HG03135 (cell line): ENCODE measurements around the gene SSH2.
"Not testable (repeated sequence)": the region's sequence is repeated elsewhere in the genome, so short reads cannot be mapped to it uniquely, and the experiment has no call there.

Experiments used
- ATAC-seq: cut with Tn5 transposase; IDR thresholded peaks from one replicate; pipeline ENCODE4 v1.9.1; 2021; ENCODE audit warnings: mild to moderate bottlenecking, moderate library complexity; ENCODE audit not compliant: unreplicated experiment

Gene SSH2

GRCh38 chr17:29789196-29790170 is 140.5 kb downstream of the SSH2 start:
- ATAC-seq, result no peak

DNA sequence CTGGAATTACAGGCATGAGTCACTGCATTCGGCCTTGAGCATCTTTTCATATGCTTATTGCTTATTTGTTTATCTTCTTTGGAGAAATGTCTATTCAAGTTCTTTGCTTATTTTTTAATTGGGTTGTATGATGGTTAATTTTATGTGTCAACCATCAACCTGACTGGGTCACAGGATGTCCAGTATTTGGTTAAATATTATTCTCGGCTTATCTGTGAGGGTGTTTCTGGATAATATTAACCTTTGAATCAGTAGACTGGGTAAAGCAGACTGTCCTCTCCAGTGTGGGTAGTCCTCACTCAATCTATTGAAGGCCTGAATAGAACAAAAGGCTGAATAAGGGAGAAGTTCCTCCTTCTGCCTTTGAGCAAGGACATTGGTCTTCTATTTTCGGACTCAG is 142.0 kb downstream of the SSH2 start:
- no peak for ATAC-seq

DNA sequence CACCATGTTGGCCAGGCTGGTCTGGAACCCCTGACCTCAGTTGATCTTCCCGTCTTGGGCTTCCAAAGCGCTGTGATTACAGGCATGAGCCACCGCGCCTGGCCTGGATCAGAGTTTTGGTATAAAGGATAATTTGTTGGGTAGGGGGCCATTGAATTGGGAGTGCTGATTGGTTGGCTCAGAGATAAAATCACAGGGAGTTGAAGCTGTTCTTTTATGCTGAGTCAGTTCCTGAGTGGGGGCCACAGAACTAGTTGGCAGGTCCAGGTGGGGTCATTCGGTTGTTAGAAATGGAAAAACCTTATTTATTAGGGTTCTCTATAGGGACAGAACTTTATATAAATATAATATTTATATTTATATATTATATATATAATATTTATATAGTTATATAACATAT is 147.1 kb downstream of the SSH2 start:
- no peak for ATAC-seq

GRCh38 chr17:29779812-29780190 is 150.2 kb downstream of the SSH2 start:
- ATAC-seq, result not testable (repeated sequence)

GRCh38 chr17:29778956-29779811 is 150.8 kb downstream of the SSH2 start:
- ATAC-seq, result no peak

- ATAC-seq, result no peak
These were observed 152.4 kb downstream of the SSH2 start for GRCh38 chr17:29777663-29778062.

DNA sequence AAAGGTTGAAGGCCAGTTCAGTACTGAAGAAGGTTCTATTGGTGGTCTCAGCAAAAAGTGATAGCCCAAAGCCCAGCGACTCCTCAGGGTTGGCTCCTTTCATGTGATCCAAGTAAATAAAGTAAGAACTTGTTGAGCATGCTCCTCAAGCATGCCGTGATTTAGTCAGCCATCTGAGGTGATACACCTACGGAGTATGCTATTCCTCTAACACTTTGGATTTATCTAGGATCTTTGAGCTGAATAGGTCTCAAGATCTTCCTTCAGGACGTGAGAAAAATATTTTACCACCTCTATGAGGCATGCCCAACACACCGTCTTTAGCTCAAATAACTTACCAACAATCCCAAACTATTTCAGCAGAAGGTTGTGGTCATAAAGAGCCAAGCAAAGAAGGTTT is 154.0 kb downstream of the SSH2 start:
- no peak for ATAC-seq

GRCh38 chr17:29772981-29773380 is 157.0 kb downstream of the SSH2 start:
- ATAC-seq, result no peak

DNA sequence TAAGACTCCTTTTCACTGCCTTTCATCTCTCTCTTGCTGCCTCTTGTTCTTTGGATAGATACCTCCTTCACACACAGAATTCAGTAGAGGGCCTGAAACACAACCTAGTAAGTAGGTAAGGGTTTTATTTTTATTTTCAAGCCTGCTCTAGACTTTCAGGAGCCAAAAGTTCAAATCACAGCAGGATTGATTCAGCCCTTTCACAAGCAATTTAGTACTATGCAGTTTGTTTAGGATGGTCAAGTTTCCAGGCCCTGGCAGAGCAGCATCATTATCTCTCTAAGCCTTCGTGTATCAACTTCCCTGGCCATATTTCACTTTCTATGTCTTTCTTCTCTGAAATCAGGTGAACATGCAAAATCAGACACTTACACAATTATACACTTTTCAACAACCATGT is 158.5 kb downstream of the SSH2 start:
- no peak for ATAC-seq

- ATAC-seq, result no peak
These were observed 160.8 kb downstream of the SSH2 start for GRCh38 chr17:29769225-29769624.

GRCh38 chr17:29766796-29767327 is 163.2 kb downstream of the SSH2 start:
- ATAC-seq, result no peak

- ATAC-seq, result no peak
These were observed 165.3 kb downstream of the SSH2 start for GRCh38 chr17:29764748-29765147.

GRCh38 chr17:29764217-29764616 is 165.8 kb downstream of the SSH2 start:
- no peak for ATAC-seq

GRCh38 chr17:29763273-29763672 is 166.8 kb downstream of the SSH2 start:
- ATAC-seq, result no peak

DNA sequence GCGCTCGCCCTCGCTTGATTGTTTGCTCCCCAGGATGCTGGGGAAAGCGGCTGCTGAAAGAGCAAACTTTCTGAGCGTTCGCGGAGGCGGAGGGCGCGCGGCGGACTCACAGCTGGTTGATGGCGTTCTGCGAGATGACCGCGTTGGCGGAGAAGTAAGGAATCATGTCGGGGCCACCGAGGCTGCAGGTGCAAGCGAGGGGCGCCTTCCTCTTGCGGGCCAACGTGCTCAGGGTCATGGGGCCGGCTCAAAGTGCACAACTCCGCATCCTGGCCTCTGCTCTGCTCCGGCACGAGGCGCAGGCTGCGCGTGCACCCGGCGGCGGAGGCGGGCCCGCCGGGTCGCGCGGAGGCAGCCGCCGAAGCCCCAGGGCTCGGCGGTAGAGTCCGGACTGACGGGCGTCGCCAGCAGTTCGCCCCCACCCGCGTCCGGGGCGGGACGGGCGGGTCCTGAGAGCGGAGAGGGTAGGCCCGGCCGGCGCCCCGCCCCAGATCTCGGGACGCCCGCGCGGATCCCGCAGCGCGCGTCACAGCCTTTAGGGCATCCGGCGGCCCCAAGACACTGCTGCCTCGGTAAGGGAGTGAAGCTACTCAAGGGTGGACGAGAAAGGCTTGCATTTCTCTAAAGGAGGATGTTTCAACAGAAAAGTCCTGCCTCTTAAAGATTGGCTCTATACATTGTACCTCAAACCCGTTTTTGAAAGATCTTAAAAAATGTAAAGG is 168.8 kb downstream of the SSH2 start:
- peak; percentile 79 for ATAC-seq

- ATAC-seq, result no peak
These were observed 169.6 kb downstream of the SSH2 start for GRCh38 chr17:29760279-29761039.

GRCh38 chr17:29758255-29758654 is 171.8 kb downstream of the SSH2 start:
- no peak for ATAC-seq

DNA sequence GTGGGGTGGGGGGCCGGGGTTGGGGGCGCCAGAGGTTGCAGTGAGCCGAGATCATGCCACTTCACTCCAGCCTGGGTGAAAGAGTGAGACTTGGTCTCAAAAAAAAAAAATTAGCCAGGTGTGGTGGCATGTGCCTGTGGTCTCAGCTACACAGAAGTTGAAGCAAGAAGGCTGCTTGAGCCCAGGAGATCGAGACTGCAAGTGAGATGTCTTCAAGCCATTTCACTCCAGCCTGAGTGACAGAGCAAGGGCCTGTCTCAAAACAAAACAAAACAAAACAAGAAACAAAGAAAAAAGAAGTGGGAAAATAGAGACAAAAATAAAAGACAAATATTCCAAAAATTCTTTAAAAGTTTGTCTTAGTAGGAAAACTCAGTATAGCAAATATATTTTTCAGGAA is 172.2 kb downstream of the SSH2 start:
- ATAC-seq, result no peak

DNA sequence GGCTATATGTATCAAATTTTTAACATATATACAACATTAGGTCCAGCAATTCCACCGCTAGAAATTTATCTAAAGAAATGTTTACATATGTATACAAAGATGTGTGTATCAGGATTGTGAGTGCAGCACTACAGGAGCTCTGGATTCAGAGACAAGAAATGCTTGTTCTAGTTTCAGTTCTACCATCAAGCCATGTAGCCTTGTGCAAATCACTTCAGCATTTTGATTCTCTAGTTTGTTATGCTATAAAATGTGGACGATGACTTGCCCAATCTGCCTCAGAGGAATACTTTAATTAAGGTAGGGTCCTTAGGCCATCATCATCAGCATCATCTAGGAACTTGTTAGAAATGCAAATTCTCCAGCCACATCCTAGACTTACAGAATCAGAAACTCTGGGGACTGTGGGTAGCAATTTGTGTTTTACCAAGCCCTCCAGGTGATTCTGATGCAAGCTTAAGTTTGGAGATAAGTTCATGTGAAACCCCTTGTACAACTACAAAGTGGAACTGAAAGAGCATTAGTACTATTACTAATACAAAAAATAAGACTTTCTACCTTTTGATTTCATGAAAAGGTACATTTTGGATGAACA is 176.1 kb downstream of the SSH2 start:
- peak; percentile 55 for ATAC-seq
